GM13977 (cell line): ENCODE measurements around the gene TYW1.
"Not testable (repeated sequence)": the region's sequence is repeated elsewhere in the genome, so short reads cannot be mapped to it uniquely, and the experiment has no call there.

ENCODE experiments used
- DNase-seq: peaks from one replicate; pipeline ENCODE4 v3.0.0; 2012; ENCODE audit warnings: low spot score
- CTCF ChIP-seq: IDR thresholded peaks from 2 replicates; pipeline ENCODE4 v1.5.1; 2012; ENCODE audit warnings: mild to moderate bottlenecking, control low read depth; ENCODE audit not compliant: insufficient read depth; ENCODE audit errors: extremely low read depth, missing control alignments
- in situ Hi-C: fragments of 300-500 bp; cut with MboI; formaldehyde crosslinking; loops from one replicate; pipeline ENCODE4 v1.12.0; 2022; ENCODE audit warnings: low sequenced_read_pairs, low pct_unique_long_range_greater_than_20kb, mixed read lengths, inconsistent platforms; ENCODE audit not compliant: unreplicated experiment

Gene TYW1

GRCh38 chr7:67105377-67105776 is 108.7 kb downstream of the TYW1 start:
- no peak for TF ChIP-seq CTCF
- DNase-seq: no peak
- in situ Hi-C loops: no loop called here

- DNase-seq, in situ Hi-C loops: not testable (repeated sequence)
Measured at GRCh38 chr7:67106255-67106654, 109.6 kb downstream of the TYW1 start.

GRCh38 chr7:67111342-67111741 is 114.7 kb downstream of the TYW1 start:
- in situ Hi-C loops, DNase-seq: not testable (repeated sequence)

- in situ Hi-C loops, DNase-seq: not testable (repeated sequence)
Measured at GRCh38 chr7:67114483-67115246, 118.0 kb downstream of the TYW1 start.

- in situ Hi-C loops, DNase-seq: not testable (repeated sequence)
Measured at GRCh38 chr7:67120491-67120890, 123.9 kb downstream of the TYW1 start.

GRCh38 chr7:67128257-67128656 is 131.6 kb downstream of the TYW1 start:
- in situ Hi-C loops, DNase-seq: not testable (repeated sequence)

- in situ Hi-C loops, DNase-seq: not testable (repeated sequence)
Measured at GRCh38 chr7:67130766-67131165, 134.1 kb downstream of the TYW1 start.

GRCh38 chr7:67134912-67135311 is 138.3 kb downstream of the TYW1 start:
- in situ Hi-C loops, DNase-seq: not testable (repeated sequence)

- in situ Hi-C loops: not testable (repeated sequence)
Measured at GRCh38 chr7:67135617-67136486, 139.2 kb downstream of the TYW1 start.

GRCh38 chr7:67137489-67137888 is 140.9 kb downstream of the TYW1 start:
- in situ Hi-C loops, DNase-seq: not testable (repeated sequence)

More at GRCh38 chr7:67135617-67136486, 139.2 kb downstream of the TYW1 start:
- not testable (repeated sequence) for DNase-seq

- DNase-seq, in situ Hi-C loops: not testable (repeated sequence)
Measured at GRCh38 chr7:67139876-67140275, 143.2 kb downstream of the TYW1 start.

- DNase-seq, in situ Hi-C loops: not testable (repeated sequence)
Measured at GRCh38 chr7:67141001-67141400, 144.4 kb downstream of the TYW1 start.

GRCh38 chr7:67143091-67143786 is 146.6 kb downstream of the TYW1 start:
- DNase-seq, in situ Hi-C loops: not testable (repeated sequence)

GRCh38 chr7:67145581-67146193 is 149.1 kb downstream of the TYW1 start:
- in situ Hi-C loops: not testable (repeated sequence)

GRCh38 chr7:67149131-67149530 is 152.5 kb downstream of the TYW1 start:
- in situ Hi-C loops, DNase-seq: not testable (repeated sequence)

More at GRCh38 chr7:67145581-67146193, 149.1 kb downstream of the TYW1 start:
- DNase-seq: not testable (repeated sequence)

GRCh38 chr7:67154374-67154773 is 157.7 kb downstream of the TYW1 start:
- in situ Hi-C loops, DNase-seq: not testable (repeated sequence)
